HG02840 (cell line): Measurements from ENCODE around the gene ELMO1.
A peak's percentile ranks its signal among the peaks of the same experiment; 100 is the strongest.

Experiments used
- ATAC-seq: cut with Tn5 transposase; IDR thresholded peaks from one replicate; pipeline ENCODE4 v1.9.1; 2021; ENCODE audit warnings: mild to moderate bottlenecking, moderate library complexity, moderate number of reproducible peaks; ENCODE audit not compliant: unreplicated experiment, low FRiP score

Gene ELMO1

GRCh38 chr7:37320140-37320847 is 128.4 kb downstream of the ELMO1 start:
- no peak for ATAC-seq

GRCh38 chr7:37318541-37318940 is 130.1 kb downstream of the ELMO1 start:
- no peak for ATAC-seq

GRCh38 chr7:37315772-37316715 is 132.6 kb downstream of the ELMO1 start:
- ATAC-seq = no peak

- no peak for ATAC-seq
These were observed 136.1 kb downstream of the ELMO1 start for GRCh38 chr7:37312608-37313007.

GRCh38 chr7:37311355-37311754 is 137.3 kb downstream of the ELMO1 start:
- ATAC-seq = no peak

GRCh38 chr7:37310327-37311080 is 138.2 kb downstream of the ELMO1 start:
- no peak for ATAC-seq

- ATAC-seq = no peak
These were observed 139.2 kb downstream of the ELMO1 start for GRCh38 chr7:37309493-37309892.

GRCh38 chr7:37304921-37305320 is 143.7 kb downstream of the ELMO1 start:
- no peak for ATAC-seq

- ATAC-seq = no peak
These were observed 151.1 kb downstream of the ELMO1 start for GRCh38 chr7:37297546-37297945.

- ATAC-seq = no peak
These were observed 153.3 kb downstream of the ELMO1 start for GRCh38 chr7:37295401-37295800.

GRCh38 chr7:37290731-37291130 is 157.9 kb downstream of the ELMO1 start:
- ATAC-seq = no peak

GRCh38 chr7:37289781-37290180 is 158.9 kb downstream of the ELMO1 start:
- no peak for ATAC-seq

- no peak for ATAC-seq
These were observed 159.3 kb downstream of the ELMO1 start for GRCh38 chr7:37289367-37289766.

- ATAC-seq = peak; percentile 50
These were observed 161.4 kb downstream of the ELMO1 start for GRCh38 chr7:37287131-37287855.

- no peak for ATAC-seq
These were observed 162.2 kb downstream of the ELMO1 start for GRCh38 chr7:37286454-37286832.

GRCh38 chr7:37285706-37286453 is 162.8 kb downstream of the ELMO1 start:
- no peak for ATAC-seq

GRCh38 chr7:37284805-37285231 is 163.8 kb downstream of the ELMO1 start:
- ATAC-seq = no peak

GRCh38 chr7:37284285-37284684 is 164.4 kb downstream of the ELMO1 start:
- no peak for ATAC-seq

- ATAC-seq = no peak
These were observed 164.9 kb downstream of the ELMO1 start for GRCh38 chr7:37283716-37284115.

GRCh38 chr7:37282927-37283326 is 165.7 kb downstream of the ELMO1 start:
- ATAC-seq = no peak
